LNCaP clone FGC (cell line): ENCODE measurements around the gene SLC25A33.
"Not testable (repeated sequence)": the region's sequence is repeated elsewhere in the genome, so short reads cannot be mapped to it uniquely, and the experiment has no call there.

Source experiments
- DNase-seq: peaks from one replicate; pipeline ENCODE4 v3.0.0-alpha.2; 2011; ENCODE audit warnings: low read depth
- H3K4me3 ChIP-seq: 2 replicates; pipeline ENCODE4 v1.5.1; 2011; ENCODE audit warnings: mild to moderate bottlenecking, low read depth, low read length, control low read depth
- TF ChIP-seq, protein P1 (sequence below): IDR thresholded peaks from 2 replicates; pipeline ENCODE4 v1.5.1; 2012; ENCODE audit warnings: mild to moderate bottlenecking; ENCODE audit not compliant: control insufficient read depth, insufficient read depth; ENCODE audit errors: extremely low read depth

Gene SLC25A33

GRCh38 chr1:9557624-9558023 lies 18.4 kb downstream of the SLC25A33 start:
- no peak for DNase-seq
- TF ChIP-seq, protein P1, sequence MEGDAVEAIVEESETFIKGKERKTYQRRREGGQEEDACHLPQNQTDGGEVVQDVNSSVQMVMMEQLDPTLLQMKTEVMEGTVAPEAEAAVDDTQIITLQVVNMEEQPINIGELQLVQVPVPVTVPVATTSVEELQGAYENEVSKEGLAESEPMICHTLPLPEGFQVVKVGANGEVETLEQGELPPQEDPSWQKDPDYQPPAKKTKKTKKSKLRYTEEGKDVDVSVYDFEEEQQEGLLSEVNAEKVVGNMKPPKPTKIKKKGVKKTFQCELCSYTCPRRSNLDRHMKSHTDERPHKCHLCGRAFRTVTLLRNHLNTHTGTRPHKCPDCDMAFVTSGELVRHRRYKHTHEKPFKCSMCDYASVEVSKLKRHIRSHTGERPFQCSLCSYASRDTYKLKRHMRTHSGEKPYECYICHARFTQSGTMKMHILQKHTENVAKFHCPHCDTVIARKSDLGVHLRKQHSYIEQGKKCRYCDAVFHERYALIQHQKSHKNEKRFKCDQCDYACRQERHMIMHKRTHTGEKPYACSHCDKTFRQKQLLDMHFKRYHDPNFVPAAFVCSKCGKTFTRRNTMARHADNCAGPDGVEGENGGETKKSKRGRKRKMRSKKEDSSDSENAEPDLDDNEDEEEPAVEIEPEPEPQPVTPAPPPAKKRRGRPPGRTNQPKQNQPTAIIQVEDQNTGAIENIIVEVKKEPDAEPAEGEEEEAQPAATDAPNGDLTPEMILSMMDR, result no peak
- H3K4me3 ChIP-seq, result no peak overlapping the region

- DNase-seq, result no peak
- H3K4me3 ChIP-seq, result no peak overlapping the region
- TF ChIP-seq, protein P1, result 0 out of 2 replicates have a peak, but pooled peaks have one; percentile 18
Measured at GRCh38 chr1:9558271-9558945, 19.1 kb downstream of the SLC25A33 start.

DNA sequence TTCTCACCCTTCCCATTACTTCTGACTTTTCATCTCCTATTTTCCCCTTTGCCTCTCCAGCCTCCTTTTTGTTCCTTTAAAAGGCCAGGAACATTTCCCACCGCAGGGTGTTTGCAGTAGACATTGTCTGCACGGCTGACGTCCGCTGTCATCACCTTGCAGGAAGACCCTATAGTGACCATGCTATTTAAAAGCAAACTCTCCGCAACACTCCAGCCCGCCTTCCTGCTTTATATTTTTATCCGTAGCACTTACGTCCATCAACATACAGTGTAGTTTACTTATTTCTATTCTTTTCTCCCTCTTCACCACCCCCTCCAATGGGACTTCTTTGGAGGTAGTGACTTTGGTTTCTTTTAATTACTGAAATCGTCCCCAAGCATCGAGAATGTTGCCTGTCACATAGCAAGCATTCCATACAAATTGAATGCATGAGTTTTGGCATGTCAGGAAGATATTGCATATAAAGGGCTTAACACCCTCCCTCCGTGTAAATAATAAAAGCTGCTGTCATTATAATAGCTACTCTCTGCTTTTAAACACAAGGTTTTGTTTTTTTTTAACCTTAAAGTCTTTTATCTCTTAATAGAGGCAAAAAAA lies 19.8 kb downstream of the SLC25A33 start:
- TF ChIP-seq, protein P1, result no peak
- no peak overlapping the region for H3K4me3 ChIP-seq
- DNase-seq, result no peak

DNA sequence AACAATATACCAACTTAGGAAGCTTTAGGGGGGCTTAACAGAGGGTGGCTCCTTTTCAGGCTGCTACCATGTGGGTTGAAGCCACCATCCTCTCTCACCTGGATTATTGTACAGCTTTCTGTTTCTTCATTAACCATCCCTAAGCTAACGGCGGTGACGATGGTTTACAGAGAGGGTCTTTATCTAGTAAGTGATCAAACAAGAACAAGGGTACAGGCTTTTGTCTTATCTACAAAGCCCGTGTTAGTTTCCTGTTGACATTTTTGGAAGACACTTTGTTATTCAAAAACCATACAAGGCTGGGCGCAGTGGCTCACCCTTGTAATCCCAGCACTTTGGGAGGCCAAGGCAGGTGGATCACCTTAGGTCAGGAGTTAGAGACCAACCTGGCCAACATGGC lies 20.4 kb downstream of the SLC25A33 start:
- no peak overlapping the region for H3K4me3 ChIP-seq
- DNase-seq, result no peak
- TF ChIP-seq, protein P1, result no peak

GRCh38 chr1:9560090-9560489 lies 20.8 kb downstream of the SLC25A33 start:
- H3K4me3 ChIP-seq, DNase-seq: not testable (repeated sequence)

GRCh38 chr1:9561429-9561828 lies 22.2 kb downstream of the SLC25A33 start:
- peak overlapping the region; percentile 24; the same call in 1 of the 2 replicates for H3K4me3 ChIP-seq
- peak; percentile 98 for DNase-seq

GRCh38 chr1:9569267-9569666 lies 30.0 kb downstream of the SLC25A33 start:
- TF ChIP-seq, protein P1, result no peak
- DNase-seq, result no peak
- no peak overlapping the region for H3K4me3 ChIP-seq

More at GRCh38 chr1:9561429-9561828, 22.2 kb downstream of the SLC25A33 start:
- TF ChIP-seq, protein P1, result no peak

DNA sequence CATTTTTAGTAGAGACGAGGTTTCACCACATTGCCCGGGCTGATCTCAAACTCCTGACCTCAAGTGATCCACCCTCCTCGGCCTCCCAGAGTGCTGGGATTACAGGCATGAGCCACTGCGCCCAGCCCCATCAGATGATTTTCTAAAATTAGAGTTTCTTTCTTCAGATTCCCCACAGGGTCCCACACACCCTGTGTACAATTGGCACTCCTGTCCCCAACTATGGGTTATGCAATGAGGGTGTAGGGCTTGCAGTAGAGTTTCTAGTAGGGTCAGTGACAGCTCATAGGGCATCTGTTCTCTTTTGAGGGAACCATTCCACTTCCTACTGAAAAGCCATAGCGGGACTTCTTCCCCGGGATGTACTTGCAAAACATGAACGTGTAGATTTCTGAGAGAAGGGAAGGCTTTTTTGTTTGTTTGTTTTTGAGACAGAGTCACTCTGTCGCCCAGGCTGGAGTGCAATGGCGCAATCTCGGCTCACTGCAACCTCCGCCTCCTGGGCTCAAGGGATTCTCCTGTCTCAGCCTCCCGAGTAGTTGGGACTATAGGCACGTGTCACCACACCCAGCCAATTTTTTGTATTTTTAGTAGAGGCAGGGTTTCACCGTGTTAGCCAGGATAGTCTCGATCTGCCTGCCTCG lies 31.7 kb downstream of the SLC25A33 start:
- DNase-seq, H3K4me3 ChIP-seq: not testable (repeated sequence)
